GOT3 (cell line): ENCODE measurements around the gene COQ3.
"Not testable (repeated sequence)": the region's sequence is repeated elsewhere in the genome, so short reads cannot be mapped to it uniquely, and the experiment has no call there.

ENCODE experiments used
- DNase-seq: peaks from one replicate; lab custom pipeline; 2025; ENCODE audit warnings: mixed read lengths; lab: John Stamatoyannopoulos, UW

COQ3 gene

GRCh38 chr6:99378636-99379035, 15.4 kb downstream of the COQ3 start:
- DNase-seq, result no peak

GRCh38 chr6:99369533-99369932, 24.5 kb downstream of the COQ3 start:
- no peak for DNase-seq

GRCh38 chr6:99366852-99367251, 27.1 kb downstream of the COQ3 start:
- no peak for DNase-seq

- DNase-seq, result no peak
These were observed 30.0 kb downstream of the COQ3 start for GRCh38 chr6:99364026-99364425.

- no peak for DNase-seq
These were observed 31.2 kb downstream of the COQ3 start for GRCh38 chr6:99362678-99363268.

- no peak for DNase-seq
These were observed 34.2 kb downstream of the COQ3 start for GRCh38 chr6:99359800-99360199.

- DNase-seq, result no peak
These were observed 37.4 kb downstream of the COQ3 start for GRCh38 chr6:99356641-99357040.

GRCh38 chr6:99354983-99355382, 39.0 kb downstream of the COQ3 start:
- no peak for DNase-seq

GRCh38 chr6:99353126-99353525, 40.9 kb downstream of the COQ3 start:
- DNase-seq, result no peak

- DNase-seq, result no peak
These were observed 43.4 kb downstream of the COQ3 start for GRCh38 chr6:99350573-99350972.

- no peak for DNase-seq
These were observed 44.5 kb downstream of the COQ3 start, which contains the start of gene FAXC for GRCh38 chr6:99349171-99350141. TSS of gene FAXC (minus strand) at chr6:99349674. CDS start at chr6:99349372, 302 bp downstream.

GRCh38 chr6:99348288-99349170, 45.5 kb downstream of the COQ3 start:
- no peak for DNase-seq

GRCh38 chr6:99347804-99348203, 46.2 kb downstream of the COQ3 start:
- no peak for DNase-seq

GRCh38 chr6:99346595-99346994, 47.4 kb downstream of the COQ3 start:
- DNase-seq, result no peak

- DNase-seq, result no peak
These were observed 48.8 kb downstream of the COQ3 start for GRCh38 chr6:99345164-99345563.

GRCh38 chr6:99344289-99344688, 49.7 kb downstream of the COQ3 start:
- DNase-seq, result no peak

- no peak for DNase-seq
These were observed 52.0 kb downstream of the COQ3 start for GRCh38 chr6:99341862-99342455.

GRCh38 chr6:99338188-99338587, 55.8 kb downstream of the COQ3 start:
- DNase-seq, result no peak

- not testable (repeated sequence) for DNase-seq
These were observed 58.7 kb downstream of the COQ3 start for GRCh38 chr6:99335298-99335697.

- no peak for DNase-seq
These were observed 59.4 kb downstream of the COQ3 start for GRCh38 chr6:99334526-99335127.

GRCh38 chr6:99333068-99333467, 60.9 kb downstream of the COQ3 start:
- DNase-seq, result no peak
